ENCODE results near the gene BAD. TPM values are rescaled to one million over a fixed set of nuclear protein-coding genes. Genes with fewer than 3 reads are reported as not detected.

Gene BAD
- total RNA-seq, 1 experiment from 2014 or later, result 66.2 TPM

GRCh38 chr11:64297699-64298358, 13.4 kb upstream of the BAD start:
- DNase-seq (ENCODE audit: extremely low read depth, low read depth), result no peak

- DNase-seq (ENCODE audit: extremely low read depth, low read depth), result no peak
Measured at GRCh38 chr11:64296830-64297698, 12.6 kb upstream of the BAD start.

- DNase-seq (ENCODE audit: extremely low read depth, low read depth), result no peak
Measured at GRCh38 chr11:64296236-64296635, 11.8 kb upstream of the BAD start.

DNA sequence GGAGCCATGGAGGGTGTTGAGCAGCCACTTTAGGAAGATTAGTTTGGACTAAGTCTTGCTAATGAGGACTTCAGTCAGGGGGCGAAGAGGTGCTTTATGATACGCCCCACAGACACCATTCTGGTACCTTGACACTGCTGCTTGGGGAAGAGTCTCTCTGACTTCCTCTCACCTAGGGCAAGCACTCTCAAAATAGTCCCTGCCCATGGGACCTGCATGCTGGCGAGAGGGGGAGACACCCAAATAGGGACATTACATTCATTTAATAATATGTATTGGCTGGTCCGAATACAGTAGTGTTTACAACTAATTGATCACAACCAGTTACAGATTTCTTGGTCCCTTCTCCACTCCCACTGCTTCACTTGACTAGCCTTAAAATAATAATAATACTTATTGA, 11.3 kb upstream of the BAD start:
- DNase-seq (ENCODE audit: extremely low read depth, low read depth), result no peak

DNA sequence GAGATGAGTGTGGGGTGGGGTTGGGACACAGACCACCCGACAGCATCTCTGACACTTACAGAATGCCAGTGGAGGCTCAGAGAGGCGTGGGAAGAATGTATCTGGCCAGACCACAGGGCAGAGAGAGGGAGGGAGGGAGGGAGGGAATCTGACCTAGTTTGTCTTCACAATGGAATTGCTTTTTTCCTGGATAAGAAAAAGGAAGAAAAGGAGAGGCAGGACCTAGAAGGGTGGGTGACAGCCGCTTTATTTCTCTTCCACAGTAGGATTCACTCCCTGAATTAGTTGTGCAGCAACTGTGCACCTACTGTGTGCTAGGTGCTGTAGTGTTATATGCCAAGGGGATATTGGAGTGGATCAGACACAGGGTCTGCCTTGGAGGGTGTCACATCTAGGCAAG, 10.3 kb upstream of the BAD start:
- DNase-seq (ENCODE audit: extremely low read depth, low read depth), result no peak

GRCh38 chr11:64292460-64293254, 8.2 kb upstream of the BAD start:
- DNase-seq (ENCODE audit: extremely low read depth, low read depth), result no peak

- no peak for DNase-seq (ENCODE audit: extremely low read depth, low read depth)
Measured at GRCh38 chr11:64291752-64292459, 7.4 kb upstream of the BAD start.

DNA sequence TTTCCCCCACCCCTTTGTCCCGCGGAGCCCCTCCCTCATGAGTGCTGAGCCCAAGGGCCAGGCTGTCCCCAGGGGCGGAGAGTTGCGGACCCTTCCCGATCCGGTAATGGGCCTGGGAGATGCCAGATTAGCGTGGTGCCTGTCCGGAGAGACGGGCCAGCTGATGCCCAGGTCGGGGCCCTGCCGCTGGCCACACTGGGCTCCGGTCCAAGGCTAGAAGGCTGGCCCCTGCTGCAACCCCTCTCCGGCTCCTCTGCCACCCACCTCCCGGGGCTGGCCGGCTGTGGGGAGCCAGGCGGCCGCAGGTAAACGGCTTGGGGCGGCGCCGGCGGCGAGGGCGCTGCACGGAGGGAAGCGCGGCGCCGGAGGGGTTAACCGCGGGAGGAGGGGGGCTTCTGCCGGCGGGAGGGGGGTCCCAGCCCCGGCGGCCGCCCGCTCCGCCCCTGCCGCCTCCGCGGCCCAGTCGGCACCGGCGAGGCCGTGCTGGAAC, 6.8 kb upstream of the BAD start, which contains the start of gene KCNK4:
KCNK4 (plus strand) TSS at position 41 of the 490 bp plus-strand sequence. CDS start 1,717 bp downstream, outside the sequence.
- DNase-seq (ENCODE audit: extremely low read depth, low read depth), result no peak

DNA sequence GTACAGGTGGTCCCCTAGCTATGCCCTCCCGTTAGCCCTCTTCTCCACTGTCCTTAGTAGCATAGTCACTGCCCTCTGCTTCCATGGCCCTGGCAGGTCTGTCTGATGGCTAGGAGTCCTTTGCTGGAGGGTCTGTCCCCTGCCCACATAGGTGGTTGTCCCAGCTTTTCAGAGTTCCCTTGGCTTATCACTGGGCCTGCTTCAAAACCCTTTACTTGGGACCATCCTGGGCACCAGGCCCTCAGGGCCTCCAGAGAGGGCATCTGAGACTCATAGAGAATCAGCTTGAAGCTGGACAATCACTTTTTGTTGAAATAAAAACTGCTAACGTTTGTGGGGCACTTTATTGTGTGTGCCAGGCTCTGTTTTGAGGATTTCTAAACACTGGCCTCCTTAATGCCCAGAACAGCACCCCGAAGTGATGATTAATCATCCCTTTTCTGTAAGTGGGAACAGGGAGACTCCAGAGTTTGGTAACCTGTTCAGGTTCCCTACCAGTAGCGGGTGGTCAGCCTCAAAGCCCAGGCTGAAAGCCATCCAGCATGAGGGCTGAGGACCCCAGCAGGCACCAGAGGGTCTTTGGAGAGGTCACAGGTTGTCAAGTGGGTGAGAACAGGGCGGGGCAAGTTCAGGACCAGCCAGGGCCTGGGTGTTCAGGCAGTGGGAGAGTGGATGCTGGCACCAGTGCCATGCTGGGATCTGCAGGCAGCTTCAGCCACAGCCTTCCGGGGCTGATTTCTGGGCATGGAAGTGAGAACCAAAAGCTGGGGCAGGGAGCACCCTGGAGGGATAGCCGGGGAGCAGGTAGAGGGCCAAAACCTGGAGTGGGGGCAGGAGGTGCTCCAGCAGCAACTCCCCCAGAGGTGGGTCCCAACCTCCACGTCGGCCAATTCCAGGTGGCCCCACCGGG, 6.1 kb upstream of the BAD start:
- DNase-seq (ENCODE audit: extremely low read depth, low read depth), result no peak

DNA sequence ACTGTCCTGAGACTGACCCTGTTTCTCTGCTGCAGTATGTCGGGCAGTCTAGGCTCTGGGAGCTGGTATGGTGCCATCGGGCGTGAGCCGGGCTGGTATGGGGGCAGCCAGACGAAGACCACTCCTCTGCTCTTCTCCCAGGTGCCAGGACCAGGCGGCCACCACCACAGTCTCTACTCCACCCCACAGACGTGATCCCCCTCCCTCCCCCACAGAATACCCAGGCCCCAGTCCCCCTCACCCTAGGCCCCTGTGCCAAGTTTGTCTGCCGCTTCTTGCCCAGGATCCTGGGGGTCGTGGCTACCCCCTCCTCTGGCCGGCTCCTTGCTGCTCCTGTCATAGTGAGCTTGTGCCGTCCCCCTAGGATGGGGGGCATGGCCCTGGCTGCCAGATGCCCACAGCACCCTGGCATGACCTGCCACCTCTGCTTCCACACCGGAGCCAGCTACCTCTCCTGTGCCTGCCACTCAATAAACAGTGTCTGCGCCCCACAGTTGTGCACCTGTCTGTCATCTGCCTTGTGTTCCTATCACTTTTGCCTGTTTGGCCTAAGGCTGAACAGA, 4.6 kb upstream of the BAD start:
- DNase-seq (ENCODE audit: extremely low read depth, low read depth), result no peak

DNA sequence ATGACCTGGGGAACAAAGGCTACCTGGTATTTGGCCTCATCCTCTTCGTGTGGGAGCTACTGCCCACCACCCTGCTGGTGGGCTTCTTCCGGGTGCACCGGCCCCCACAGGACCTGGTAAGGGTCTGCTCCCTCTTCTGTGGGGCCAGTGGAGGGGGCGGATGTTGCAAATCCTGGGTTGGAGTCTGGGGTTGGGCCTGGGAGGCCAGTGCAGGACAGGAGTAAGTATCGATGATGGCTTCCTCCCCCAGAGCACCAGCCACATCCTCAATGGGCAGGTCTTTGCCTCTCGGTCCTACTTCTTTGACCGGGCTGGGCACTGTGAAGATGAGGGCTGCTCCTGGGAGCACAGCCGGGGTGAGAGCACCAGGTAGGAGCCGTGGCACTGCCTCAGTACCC, 3.9 kb upstream of the BAD start:
- DNase-seq (ENCODE audit: extremely low read depth, low read depth), result no peak

GRCh38 chr11:64287676-64288352, 3.3 kb upstream of the BAD start:
- no peak for DNase-seq (ENCODE audit: extremely low read depth, low read depth)

DNA sequence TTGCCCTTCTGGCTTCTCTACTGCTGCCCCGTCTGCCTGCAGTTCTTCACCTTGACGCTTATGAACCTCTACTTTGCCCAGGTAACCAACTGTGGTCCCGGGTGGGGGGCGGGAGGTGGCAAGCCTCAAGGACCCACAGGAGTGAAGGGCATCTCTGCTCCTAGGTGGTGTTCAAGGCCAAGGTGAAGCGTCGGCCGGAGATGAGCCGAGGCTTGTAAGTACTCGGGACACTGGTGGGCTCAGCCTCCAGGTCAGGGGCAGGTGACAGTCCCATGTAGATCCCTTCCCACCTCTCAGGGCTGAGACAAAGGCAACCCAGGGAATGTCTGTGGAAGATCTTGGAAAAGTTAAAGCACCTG, 2.3 kb upstream of the BAD start:
- DNase-seq (ENCODE audit: extremely low read depth, low read depth), result no peak

- DNase-seq (ENCODE audit: extremely low read depth, low read depth), result no peak
Measured at GRCh38 chr11:64285885-64286800, 1.7 kb upstream of the BAD start.

DNA sequence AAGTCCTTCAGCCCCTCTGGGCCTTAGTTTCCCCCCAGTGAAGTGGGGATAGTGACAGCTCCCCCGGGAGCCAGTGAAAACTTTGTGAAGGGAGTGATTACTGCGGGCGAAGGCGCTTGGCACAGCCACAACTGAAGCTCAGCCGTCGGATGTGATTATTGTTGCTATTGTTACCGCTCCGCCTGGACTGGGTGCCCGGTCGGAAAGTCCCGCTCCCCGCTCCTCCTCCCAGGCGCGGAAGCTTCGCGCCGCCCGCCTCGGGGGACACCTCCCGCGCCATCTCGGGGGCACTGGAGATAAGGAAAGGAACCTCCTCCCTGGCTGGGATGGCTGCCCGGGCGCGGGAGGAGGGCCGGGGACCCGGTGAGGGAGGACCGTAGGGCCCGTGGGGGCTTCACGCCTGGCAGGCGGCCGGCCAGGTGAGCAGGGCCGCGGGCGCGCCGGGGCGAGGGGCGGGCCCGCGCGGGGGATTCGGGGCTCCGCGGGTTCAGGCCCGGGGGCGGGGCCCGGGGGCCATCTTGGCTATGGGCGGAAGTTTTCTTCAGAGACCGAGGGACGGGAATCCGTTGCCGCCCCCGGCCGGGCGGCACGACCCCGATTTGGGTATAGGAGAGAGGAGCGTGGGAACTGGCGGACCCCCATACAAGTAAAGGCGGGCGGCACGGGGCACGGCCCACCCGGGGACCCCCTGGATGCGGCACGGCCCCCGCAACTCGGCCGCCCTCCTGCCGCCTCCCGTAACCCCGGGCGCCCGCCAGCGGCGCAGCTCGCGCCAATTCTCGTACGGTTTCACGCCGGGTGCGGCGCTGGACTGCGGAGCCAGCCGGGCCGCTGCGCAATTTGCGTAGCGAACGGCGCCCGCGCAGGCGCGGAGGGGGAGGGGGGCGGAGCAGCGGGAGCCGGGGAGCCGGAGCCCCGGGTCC, 758 bp upstream of the BAD start, which contains the start of gene GPR137:
GPR137 (plus strand) TSS at position 887 of the 923 bp plus-strand sequence. CDS start 677 bp downstream, outside the sequence.
- DNase-seq (ENCODE audit: extremely low read depth, low read depth), result no peak

DNA sequence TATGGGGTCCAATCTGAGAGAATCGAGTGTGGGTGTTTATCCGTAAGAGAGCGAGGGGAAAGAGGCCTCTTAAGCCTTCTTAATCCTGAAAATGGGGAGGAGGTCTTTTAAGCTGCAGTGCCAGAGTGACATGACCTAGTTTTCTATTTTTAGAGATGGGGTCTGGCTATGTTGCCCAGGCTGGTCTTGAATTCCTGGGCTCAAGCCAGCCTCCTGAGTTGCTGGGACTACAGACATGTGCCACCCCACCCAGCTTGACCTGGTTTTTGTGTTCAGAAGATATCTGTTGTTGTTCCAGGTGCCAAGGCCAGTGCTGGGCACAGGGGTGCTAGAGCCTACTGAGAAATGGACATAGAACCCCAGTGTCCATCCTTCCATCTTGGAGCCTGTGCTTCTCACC, 1.4 kb downstream of the BAD start:
- DNase-seq (ENCODE audit: extremely low read depth, low read depth), result no peak

Measured in NCI-H460 (cell line).